ENCODE results near the gene VMP1. TPM values are rescaled to one million over a fixed set of nuclear protein-coding genes. Genes with fewer than 3 reads are reported as not detected.

VMP1 gene
- total and polyA plus RNA-seq, 2 of the 13 experiments (the other 11 are each of a cell fraction or from before 2014, with no cell fraction given), result 186 to 271 TPM

DNA sequence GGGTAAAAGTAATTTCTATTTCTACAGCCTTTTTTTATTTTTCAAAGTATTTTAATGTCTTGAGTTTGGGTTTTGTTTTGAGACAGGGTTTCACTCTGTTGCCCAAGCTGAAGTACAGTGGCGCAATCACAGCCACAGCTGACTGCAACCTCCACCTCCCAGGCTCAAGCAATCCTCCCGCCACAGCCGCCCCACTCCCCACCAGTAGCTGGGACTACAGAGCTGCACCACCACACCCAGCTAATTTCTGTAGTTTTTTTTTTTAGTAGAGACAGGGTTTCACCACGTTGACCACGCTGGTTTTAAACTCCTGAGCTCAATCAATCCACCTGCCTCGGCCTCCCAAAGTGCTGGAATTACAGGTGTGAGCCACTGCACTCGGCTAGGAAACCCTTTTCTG lies 141.3 kb downstream of the VMP1 start (continued):
- TF ChIP-seq ZNF580 (CRISPR knock-in tag; IDR thresholded peaks at IDR 0.05; ENCODE audit: borderline replicate concordance, low read depth) (0 out of 2 replicates have a peak, but pooled peaks have one; percentile 36), ZNF770 (CRISPR knock-in tag; IDR thresholded peaks at IDR 0.05) (no peak), MIER2 (CRISPR knock-in tag; IDR thresholded peaks at IDR 0.05) (0 out of 2 replicates have a peak, but pooled peaks have one; percentile 10), ZKSCAN1 (IDR thresholded peaks at IDR 0.05; ENCODE audit: low read length) (no peak), ELF3 (CRISPR knock-in tag; IDR thresholded peaks at IDR 0.05) (no peak), NFIC (IDR thresholded peaks at IDR 0.05; ENCODE audit: low read length) (peak; percentile 34; the same call in 1 of the 2 replicates), ZBTB38 (CRISPR knock-in tag; IDR thresholded peaks at IDR 0.05) (peak; percentile 56), THYN1 (CRISPR knock-in tag; IDR thresholded peaks at IDR 0.05; ENCODE audit: borderline replicate concordance, low read depth) (no peak), ATF5 (CRISPR knock-in tag; IDR thresholded peaks at IDR 0.05; ENCODE audit: low read depth) (no peak), THAP11 (CRISPR knock-in tag; IDR thresholded peaks at IDR 0.05) (peak; percentile 40; the same call in 1 of the 2 replicates), RCOR2 (CRISPR knock-in tag; IDR thresholded peaks at IDR 0.05) (0 out of 2 replicates have a peak, but pooled peaks have one; percentile 46), NAIF1 (CRISPR knock-in tag; IDR thresholded peaks at IDR 0.05; ENCODE audit: borderline replicate concordance) (no peak), ZNF782 (CRISPR knock-in tag; IDR thresholded peaks at IDR 0.05; ENCODE audit: borderline replicate concordance) (no peak), CREBL2 (CRISPR knock-in tag; IDR thresholded peaks at IDR 0.05; ENCODE audit: borderline replicate concordance) (no peak), ZSCAN29 (CRISPR knock-in tag; conservative IDR thresholded peaks at IDR 0.05) (no peak), MED13 (CRISPR knock-in tag; IDR thresholded peaks at IDR 0.05) (no peak), FOSL2 (CRISPR knock-in tag; IDR thresholded peaks at IDR 0.05) (peak; percentile 73), ZBTB33 (CRISPR knock-in tag; IDR thresholded peaks at IDR 0.05) (peak; percentile 97), FLYWCH1 (CRISPR knock-in tag; IDR thresholded peaks at IDR 0.05) (no peak), KLF13 (CRISPR knock-in tag; IDR thresholded peaks at IDR 0.05) (no peak), MIER3 (CRISPR knock-in tag; IDR thresholded peaks at IDR 0.05; ENCODE audit: borderline replicate concordance) (no peak)
- TF ChIP-seq, protein P1, sequence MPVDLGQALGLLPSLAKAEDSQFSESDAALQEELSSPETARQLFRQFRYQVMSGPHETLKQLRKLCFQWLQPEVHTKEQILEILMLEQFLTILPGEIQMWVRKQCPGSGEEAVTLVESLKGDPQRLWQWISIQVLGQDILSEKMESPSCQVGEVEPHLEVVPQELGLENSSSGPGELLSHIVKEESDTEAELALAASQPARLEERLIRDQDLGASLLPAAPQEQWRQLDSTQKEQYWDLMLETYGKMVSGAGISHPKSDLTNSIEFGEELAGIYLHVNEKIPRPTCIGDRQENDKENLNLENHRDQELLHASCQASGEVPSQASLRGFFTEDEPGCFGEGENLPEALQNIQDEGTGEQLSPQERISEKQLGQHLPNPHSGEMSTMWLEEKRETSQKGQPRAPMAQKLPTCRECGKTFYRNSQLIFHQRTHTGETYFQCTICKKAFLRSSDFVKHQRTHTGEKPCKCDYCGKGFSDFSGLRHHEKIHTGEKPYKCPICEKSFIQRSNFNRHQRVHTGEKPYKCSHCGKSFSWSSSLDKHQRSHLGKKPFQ (CRISPR knock-in tag; IDR thresholded peaks at IDR 0.05; ENCODE audit: insufficient replicate concordance), result no peak
- TF ChIP-seq, protein P2, sequence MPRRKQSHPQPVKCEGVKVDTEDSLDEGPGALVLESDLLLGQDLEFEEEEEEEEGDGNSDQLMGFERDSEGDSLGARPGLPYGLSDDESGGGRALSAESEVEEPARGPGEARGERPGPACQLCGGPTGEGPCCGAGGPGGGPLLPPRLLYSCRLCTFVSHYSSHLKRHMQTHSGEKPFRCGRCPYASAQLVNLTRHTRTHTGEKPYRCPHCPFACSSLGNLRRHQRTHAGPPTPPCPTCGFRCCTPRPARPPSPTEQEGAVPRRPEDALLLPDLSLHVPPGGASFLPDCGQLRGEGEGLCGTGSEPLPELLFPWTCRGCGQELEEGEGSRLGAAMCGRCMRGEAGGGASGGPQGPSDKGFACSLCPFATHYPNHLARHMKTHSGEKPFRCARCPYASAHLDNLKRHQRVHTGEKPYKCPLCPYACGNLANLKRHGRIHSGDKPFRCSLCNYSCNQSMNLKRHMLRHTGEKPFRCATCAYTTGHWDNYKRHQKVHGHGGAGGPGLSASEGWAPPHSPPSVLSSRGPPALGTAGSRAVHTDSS (CRISPR knock-in tag; conservative IDR thresholded peaks at IDR 0.05), result no peak
